ENCODE data around the gene TSPAN14. TPM values are rescaled to one million over a fixed set of nuclear protein-coding genes. Genes with fewer than 3 reads are reported as not detected.

Gene TSPAN14
- total RNA-seq, 6 donors from 2014 or later, result 52.1 to 157 (median 111) TPM

- H3K36me3 ChIP-seq, result peaks cover 0 to 12% (median 0%) of the 10 kb centered on the region in 4 donors
Observed at GRCh38 chr10:80480852-80481251, 26.7 kb downstream of the TSPAN14 start.

GRCh38 chr10:80484243-80484642 is 30.1 kb downstream of the TSPAN14 start:
- WGBS, 2 donors, result 61 to 67% methylated on average over 6 of the region's 6 CpGs
- Histone ChIP-seq H3K27ac (peak overlapping the region in 3 of 4 donors; percentile 73 to 92 (median 82)), H3K4me1 (peaks cover 61 to 85% (median 76%) of the 10 kb centered on the region in 4 donors), H3K4me3 (no peak overlapping the region), H3K36me3 (peaks cover 2 to 14% (median 3%) of the 10 kb centered on the region in 4 donors), H3K27me3 (no peaks in the 10 kb centered on the region), H3K9me3 (no peaks in the 10 kb centered on the region)
- no peak for DNase-seq
- TF ChIP-seq POLR2AphosphoS5 (IDR thresholded peaks at IDR 0.05) (no peak), CTCF (IDR thresholded peaks at IDR 0.05) (no peak), POLR2A (IDR thresholded peaks at IDR 0.05) (no peak), EP300 (IDR thresholded peaks at IDR 0.05) (no peak)
- ATAC-seq (ENCODE audit: low FRiP score in 2 of 2), result peak in 1 of 2 donors; percentile 59

More at GRCh38 chr10:80480852-80481251, 26.7 kb downstream of the TSPAN14 start:
- Histone ChIP-seq H3K9me3 (no peaks in the 10 kb centered on the region), H3K27ac (no peak overlapping the region), H3K4me3 (no peak overlapping the region), H3K27me3 (no peaks in the 10 kb centered on the region), H3K4me1 (peaks cover 38 to 76% (median 50%) of the 10 kb centered on the region in 4 donors)
- no peak for DNase-seq
- ATAC-seq (ENCODE audit: low FRiP score in 2 of 2), result no peak
- 69 to 88% methylated on average over 5 of the region's 5 CpGs for WGBS, 2 donors
- no peak for TF ChIP-seq POLR2A (IDR thresholded peaks at IDR 0.05)
- TF ChIP-seq POLR2AphosphoS5 (IDR thresholded peaks at IDR 0.05), result no peak
- no peak for TF ChIP-seq EP300 (IDR thresholded peaks at IDR 0.05)
- no peak for TF ChIP-seq CTCF (IDR thresholded peaks at IDR 0.05)

- Histone ChIP-seq H3K4me3 (no peak overlapping the region), H3K27ac (peak overlapping the region; percentile 73 to 92 (median 82)), H3K36me3 (peaks cover 6 to 18% (median 7%) of the 10 kb centered on the region in 4 donors), H3K9me3 (no peaks in the 10 kb centered on the region), H3K27me3 (no peaks in the 10 kb centered on the region), H3K4me1 (peaks cover 65 to 89% (median 80%) of the 10 kb centered on the region in 4 donors)
- no peak for TF ChIP-seq POLR2AphosphoS5 (IDR thresholded peaks at IDR 0.05)
- no peak for TF ChIP-seq POLR2A (IDR thresholded peaks at IDR 0.05)
- TF ChIP-seq CTCF (IDR thresholded peaks at IDR 0.05), result no peak
- no peak for TF ChIP-seq EP300 (IDR thresholded peaks at IDR 0.05)
- no peak for DNase-seq
- no peak for ATAC-seq (ENCODE audit: low FRiP score in 2 of 2)
Observed at GRCh38 chr10:80484676-80485075, 30.6 kb downstream of the TSPAN14 start.

- TF ChIP-seq POLR2AphosphoS5 (IDR thresholded peaks at IDR 0.05) (peak in 1 of 2 donors; percentile 18), POLR2A (IDR thresholded peaks at IDR 0.05) (no peak), CTCF (IDR thresholded peaks at IDR 0.05) (no peak), EP300 (IDR thresholded peaks at IDR 0.05) (no peak)
- peaks cover 70 to 95% (median 86%) of the 10 kb centered on the region in 4 donors for H3K4me1 ChIP-seq
- H3K4me3 ChIP-seq, result no peak overlapping the region
- H3K36me3 ChIP-seq, result peaks cover 6 to 24% (median 13%) of the 10 kb centered on the region in 4 donors
- peak in 1 of 2 donors; percentile 51 for ATAC-seq (ENCODE audit: low FRiP score in 2 of 2)
- DNase-seq, result no peak
- no peaks in the 10 kb centered on the region for H3K9me3 ChIP-seq
- peak overlapping the region; percentile 73 to 92 (median 82) for H3K27ac ChIP-seq
- H3K27me3 ChIP-seq, result no peaks in the 10 kb centered on the region
- 64 to 80% methylated on average over 10 of the region's 10 CpGs for WGBS, 2 donors
Observed at GRCh38 chr10:80485076-80485945, 31.2 kb downstream of the TSPAN14 start.
